B cell (primary cell): ENCODE data around the gene XRRA1.
"Not testable (repeated sequence)": the region's sequence is repeated elsewhere in the genome, so short reads cannot be mapped to it uniquely, and the experiment has no call there.

ENCODE experiments used
- CTCF ChIP-seq: fragments of 200-600 bp; IDR thresholded peaks from one replicate; pipeline ENCODE4 v1.8.0; 2022; ENCODE audit warnings: antibody characterized with exemption, mild to moderate bottlenecking
- EZH2 ChIP-seq: IDR thresholded peaks from 2 replicates; pipeline ENCODE4 v1.6.1; 2012; ENCODE audit warnings: borderline replicate concordance, low read depth, mild to moderate bottlenecking, moderate library complexity, low read length; ENCODE audit not compliant: insufficient read depth, poor library complexity, severe bottlenecking

- not testable (repeated sequence) for TF ChIP-seq CTCF, EZH2
Measured at GRCh38 chr11:74990150-74990549, 41.3 kb upstream of the XRRA1 start.
